Bone marrow (tissue), 2 donors: ENCODE results near the gene CCDC80.
A peak's percentile ranks its signal among the peaks of the same experiment; 100 is the strongest.
"Not testable (repeated sequence)": the region's sequence is repeated elsewhere in the genome, so short reads cannot be mapped to it uniquely, and the experiment has no call there.

ENCODE experiments used
- DNase-seq, 2 donors: peaks; one replicate each; lab custom pipeline; 2025; lab: John Stamatoyannopoulos, UW

CCDC80 gene

DNA sequence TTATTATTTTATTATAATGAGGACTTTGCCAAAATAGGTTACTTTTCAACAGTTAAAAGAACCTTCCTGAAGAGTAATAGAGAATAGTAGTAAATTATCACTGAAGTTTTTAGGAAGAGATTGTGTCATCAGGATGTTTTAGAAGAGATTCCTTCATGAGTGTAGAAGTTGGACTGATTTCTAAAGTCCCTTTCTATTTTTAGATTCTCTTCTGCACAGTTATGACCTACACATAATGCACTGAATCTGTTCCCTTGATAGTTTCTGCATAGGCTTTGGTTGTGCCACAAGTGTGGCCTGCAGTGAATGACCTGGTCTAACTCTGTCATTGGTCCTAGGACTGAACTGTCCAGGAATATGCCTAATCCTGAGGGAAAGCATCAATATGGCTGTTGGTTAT lies 55.2 kb downstream of the CCDC80 start:
- DNase-seq, result no peak

DNA sequence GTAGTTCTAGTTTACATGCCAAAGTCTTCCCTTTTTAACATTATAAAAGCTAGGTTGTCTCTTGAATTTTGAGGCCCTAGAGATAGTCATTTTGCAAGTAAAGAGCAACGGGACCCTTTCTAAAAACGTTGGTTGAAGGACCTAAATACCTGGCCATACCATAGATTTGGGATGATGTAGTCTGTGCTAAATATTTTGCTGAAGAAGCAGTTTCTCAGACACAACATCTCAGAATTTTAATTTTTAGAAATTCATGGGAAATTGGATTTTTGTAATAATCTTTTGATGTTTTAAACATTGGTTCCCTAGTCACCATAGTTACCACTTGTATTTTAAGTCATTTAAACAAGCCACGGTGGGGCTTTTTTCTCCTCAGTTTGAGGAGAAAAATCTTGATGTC lies 57.8 kb downstream of the CCDC80 start:
- DNase-seq, result no peak

DNA sequence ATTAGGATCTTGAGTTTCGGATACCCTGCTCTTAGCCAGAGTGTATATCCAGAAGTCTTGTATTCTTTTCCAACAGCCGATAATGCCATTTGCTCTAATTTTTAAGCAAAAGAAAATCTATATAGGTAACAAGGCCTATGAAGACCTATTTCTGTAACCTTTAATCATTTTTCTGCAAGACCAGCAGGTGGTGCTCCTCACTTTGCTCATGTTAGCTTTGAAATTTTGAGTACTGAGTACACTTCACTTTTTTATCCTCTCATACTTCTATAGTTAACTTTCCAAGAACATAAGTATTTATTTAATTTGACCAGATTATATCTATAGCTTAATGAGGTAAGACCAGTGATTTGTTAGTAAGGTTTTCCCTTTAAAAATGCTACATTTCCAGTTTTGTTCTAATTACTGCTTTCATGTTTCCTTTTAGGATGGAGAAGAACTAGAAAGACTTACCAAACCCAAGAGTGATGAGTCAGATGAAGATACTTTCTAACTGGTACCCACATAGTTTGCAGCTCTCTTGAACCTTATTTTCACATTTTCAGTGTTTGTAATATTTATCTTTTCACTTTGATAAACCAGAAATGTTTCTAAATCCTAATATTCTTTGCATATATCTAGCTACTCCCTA lies 58.6 kb downstream of the CCDC80 start:
- peak in 1 of 2 donors; percentile 46 for DNase-seq

DNA sequence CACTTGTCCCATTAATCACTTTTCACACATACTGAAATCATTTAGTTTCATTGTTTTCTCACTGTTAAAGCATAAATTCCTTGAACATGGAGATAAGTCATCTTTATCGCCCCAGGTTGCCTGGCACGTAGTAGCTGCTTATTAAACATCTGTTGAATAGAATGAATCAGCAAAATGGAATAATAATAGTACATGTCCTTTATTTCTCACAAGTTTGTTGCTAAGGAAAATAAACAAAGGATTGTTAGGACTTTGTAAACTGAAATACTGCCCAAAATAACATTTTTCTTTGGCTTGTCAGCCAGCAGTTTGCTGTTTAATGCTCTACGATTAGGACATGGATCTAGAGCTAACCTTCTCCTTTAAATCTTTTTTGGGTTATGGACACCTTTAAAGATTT lies 61.2 kb downstream of the CCDC80 start:
- DNase-seq, result no peak

DNA sequence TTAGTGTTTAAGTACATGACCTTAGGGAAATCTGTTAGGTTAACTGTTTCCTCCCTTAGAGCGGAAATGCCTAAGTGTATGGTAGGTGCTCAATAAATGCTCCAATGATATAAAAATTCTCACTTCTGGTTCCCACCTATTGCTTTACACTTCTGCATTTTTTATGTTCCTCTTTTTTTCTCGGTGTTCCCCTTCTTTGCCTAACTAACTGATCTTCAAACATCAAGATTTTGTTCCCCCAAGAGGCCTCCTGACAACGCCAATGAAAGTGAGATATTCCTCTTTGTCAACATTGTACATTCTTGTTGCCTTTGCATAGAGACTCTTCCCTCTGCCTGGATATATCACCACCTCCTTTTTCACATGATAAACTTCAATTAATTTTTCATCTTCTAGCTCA lies 61.7 kb downstream of the CCDC80 start:
- DNase-seq, result peak in 1 of 2 donors; percentile 82

DNA sequence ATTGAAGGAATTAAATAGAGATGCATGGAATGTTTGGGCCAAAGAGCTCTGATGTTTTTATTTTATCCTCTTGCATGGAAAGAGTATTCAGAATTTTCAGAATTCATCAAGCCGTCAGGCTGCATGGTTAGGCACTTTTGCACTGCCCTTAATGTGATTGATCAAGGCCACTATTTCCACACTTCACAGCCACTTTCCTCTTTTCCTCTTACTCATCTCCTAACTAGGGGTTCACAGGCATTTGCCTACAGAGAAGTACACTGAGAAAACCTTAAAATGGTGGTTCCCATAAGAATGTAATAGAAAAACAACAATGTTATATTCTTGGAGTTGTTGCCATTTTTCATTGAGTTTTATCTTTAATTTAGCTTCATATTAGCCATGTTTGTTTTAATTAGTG lies 68.2 kb downstream of the CCDC80 start:
- DNase-seq, result no peak

DNA sequence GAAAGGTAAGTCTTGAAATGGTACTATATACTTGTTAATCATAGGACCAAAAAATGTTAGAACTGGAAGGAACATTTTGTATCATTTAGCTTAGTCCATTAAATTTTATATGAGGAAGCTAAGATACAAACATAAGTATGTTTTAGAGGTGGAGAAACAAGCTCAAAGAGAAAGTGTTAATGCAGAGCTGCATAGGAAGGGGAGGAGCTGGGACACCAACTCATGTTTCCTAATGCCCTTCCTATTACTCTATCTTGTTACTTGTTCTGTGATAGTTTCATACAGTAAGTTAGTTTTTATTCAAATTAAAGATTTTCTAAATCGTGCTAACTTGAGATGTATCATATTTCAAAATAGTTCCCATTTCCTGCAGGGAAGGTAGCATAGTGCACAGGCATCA lies 71.7 kb downstream of the CCDC80 start:
- peak in 1 of 2 donors; percentile 36 for DNase-seq

DNA sequence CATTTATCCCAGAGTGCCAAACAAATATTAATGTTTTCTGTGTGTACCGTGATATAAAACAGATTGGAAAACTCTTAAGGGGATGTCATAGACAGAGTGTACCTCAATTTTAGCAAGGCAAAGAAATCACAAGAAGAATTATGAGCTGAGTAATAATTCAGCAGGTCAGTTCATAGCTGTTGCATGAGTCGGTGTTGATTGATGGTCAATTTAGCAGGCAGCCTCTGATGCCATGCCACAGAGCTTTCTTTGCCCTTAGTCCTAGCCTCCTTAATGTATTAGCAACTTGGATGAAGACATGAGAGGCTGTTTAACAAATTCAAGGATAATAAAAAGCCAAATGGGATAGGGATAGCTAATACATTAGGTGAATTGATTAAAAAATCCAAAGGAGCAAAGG lies 72.3 kb downstream of the CCDC80 start:
- no peak for DNase-seq

DNA sequence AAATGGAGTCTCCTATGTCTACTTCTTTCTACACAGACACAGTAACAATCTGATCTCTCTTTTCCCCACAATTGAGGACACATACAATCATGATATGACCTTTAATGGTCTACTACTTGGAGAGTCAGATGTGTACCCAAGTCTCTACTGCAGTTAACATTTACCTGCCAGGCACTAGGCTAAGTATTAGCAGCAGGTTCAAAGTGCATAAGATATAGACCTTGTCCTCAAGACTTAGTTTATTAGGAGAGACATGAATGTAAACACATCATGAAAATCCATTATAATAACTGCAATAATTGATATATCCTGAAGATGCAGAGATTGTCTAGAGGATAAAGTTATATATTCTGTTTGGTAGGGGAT lies 76.0 kb downstream of the CCDC80 start:
- DNase-seq, result no peak

DNA sequence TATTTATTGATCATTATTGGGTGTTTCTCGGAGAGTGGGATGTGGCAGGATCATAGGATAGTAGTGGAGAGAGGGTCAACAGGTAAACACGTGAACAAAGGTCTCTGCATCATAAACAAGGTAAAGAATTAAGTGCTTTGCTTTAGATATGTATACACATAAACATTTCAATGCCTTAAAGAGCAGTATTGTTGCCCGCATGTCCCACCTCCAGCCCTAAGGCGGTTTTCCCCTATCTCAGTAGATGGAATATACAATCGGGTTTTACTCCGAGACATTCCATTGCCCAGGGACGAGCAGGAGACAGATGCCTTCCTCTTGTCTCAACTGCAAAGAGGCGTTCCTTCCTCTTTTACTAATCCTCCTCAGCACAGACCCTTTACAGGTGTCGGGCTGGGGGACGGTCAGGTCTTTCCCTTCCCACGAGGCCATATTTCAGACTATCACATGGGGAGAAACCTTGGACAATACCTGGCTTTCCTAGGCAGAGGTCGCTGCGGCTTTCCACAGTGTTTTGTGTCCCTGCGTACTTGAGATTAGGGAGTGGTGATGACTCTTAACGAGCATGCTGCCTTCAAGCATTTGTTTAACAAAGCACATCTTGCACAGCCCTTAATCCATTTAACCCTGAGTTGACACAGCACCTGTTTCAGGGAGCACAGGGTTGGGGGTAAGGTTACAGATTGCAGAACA lies 76.5 kb downstream of the CCDC80 start:
- DNase-seq, result not testable (repeated sequence)

DNA sequence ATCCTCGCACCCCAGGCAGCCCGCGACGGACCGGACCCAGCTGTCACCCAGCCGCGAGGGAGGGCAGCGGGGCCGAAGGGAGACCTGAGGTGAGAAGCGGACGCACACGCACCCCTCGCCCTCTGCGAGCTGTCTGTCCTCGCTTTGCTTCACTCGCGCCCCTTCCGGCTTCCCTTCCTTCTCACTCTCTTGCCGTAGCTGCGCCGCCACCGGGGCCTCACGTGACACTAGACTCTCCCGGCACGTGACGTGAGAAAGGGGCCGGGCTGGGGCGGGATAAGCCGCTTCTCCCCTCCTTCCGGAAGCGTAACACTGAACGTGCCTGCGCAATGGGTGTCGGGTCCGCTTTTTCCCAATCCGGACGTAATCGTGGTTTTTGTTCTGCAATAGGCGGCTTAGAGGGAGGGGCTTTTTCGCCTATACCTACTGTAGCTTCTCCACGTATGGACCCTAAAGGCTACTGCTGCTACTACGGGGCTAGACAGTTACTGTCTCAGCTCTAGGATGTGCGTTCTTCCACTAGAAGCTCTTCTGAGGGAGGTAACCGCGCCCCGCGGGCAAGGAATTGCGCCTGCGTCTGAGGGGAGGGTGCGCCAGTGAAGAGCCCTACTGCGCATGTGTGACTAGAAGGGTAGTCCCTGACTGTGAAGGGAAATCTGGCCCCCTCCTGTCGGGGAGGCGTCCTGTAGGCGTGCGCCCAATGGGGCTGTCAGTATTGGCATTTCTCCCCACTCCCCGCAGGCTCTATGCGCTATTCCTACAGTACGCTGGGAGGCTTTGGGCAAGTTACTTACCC lies 79.0 kb downstream of the CCDC80 start, which contains the start of the genes ATG3 and SLC35A5:
ATG3 (minus strand) TSS at position 229 of the 796 bp plus-strand sequence. CDS start 434 bp downstream, outside the sequence.
SLC35A5 (plus strand) TSS at position 312 of the 796 bp plus-strand sequence. CDS start 1,359 bp downstream, outside the sequence.
- DNase-seq, result peak; percentile 99 to 100

DNA sequence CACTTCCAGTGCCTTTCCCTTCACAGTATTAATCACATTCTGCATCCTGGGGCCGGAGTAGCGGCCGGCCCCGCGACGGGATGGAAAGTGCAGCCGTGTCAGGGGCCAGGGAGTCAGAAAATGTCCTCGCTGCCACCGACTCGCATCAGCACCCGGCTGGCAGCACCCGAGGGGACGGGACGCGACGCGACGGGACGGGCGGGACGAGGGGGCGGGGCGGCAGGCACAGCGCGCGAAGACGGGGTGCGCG lies 79.5 kb downstream of the CCDC80 start:
- peak in 1 of 2 donors; percentile 97 for DNase-seq

DNA sequence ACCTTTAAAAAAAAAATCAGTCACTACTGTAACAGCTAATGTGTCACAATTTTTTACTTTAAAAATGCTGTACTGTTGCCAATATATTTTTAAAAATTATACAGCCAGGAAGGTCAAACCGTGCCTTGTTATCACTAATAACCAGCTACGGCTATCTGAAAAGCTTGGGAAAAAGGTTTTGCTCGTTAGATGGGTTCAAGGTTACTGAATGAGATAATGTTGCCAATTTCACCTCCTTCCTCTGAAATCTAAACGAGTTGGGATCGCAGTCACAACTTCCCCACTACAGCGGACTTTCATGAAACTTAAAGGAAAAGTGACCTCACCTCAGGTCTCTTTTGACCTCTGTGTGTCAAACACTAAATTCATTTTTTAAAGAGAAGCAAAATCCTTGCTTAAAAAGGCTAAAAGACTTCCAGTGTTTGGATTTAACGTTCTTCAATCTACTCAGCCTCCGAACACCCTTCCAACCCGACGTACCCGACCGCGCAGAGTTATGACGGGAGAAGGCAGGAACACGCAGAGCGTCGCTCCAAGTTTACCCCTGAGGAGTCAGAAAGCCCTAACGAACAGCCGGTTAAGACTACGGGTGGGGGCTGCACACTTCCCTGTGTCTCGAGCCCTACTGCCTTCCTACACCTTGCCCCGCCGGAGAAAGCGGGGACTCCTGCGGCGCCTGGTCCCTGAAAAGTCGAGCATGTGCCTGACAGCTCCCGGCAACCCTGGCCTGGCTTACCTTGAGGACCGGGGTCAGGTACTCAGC lies 80.0 kb downstream of the CCDC80 start:
- DNase-seq, result peak in 1 of 2 donors; percentile 44

DNA sequence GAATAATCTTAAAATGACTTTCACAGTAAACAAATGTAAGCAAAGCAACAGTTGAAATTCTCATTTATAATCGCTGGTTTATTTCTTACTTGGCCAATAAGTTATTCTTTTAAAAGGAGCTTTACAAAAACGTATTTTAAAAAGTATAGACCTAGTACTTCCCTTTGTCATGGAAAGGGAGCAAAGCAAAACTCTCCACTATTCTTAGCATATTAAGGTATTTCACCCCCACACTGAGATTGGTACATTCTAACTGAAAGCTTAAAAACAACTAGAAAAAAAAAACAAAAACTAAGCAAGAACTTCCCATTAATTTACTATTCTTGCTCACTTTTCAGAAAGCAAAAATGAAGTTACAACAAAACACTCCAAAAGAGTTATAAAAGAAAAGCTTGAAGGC lies 80.6 kb downstream of the CCDC80 start:
- DNase-seq, result no peak

DNA sequence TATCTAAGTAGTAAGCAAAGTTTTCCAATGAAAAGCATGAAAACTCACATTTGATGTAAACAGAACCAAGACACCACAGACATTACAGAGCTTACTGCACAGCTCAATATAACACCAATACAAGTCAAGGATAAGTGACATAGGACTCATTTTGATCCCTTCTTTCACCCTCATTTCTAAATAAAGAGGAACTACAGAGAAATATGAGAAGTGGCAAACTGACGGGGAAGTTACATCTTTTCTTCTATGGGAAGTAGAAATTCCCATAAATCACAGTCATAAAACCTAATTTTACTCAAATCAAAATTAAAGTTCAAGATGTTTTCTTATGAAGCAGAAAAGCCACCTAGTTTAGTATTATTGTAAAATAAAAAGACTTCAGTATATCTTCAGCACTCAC lies 83.0 kb downstream of the CCDC80 start:
- DNase-seq, result peak in 1 of 2 donors; percentile 42

DNA sequence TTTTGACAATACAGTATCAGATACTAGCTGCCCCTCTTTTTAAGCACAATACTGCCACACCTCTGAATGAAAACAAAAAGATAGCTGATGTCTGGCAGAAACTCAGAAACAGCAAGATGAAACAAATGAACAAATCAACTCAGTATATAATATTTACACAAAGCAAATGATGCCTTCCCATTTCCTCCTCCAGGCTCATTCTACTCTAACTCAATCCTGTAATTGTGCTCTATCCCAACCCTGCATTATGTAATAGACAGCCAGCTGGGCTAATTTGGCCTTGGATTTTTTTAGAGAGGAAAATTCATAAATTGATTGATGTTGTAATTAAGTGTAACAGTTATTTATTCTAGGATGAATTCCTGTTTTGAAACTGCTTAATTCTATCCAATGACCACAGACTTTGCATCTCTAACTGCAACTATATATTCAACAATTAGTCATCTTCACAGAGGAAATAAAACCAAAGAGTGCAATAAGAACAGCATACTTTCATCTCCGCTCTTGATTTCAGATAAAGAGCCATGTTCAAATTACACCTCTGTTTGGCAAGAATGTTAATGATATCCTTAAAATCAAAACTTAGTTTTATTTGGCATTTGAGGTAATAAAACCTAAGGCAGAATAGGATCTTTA lies 85.3 kb downstream of the CCDC80 start:
- no peak for DNase-seq

DNA sequence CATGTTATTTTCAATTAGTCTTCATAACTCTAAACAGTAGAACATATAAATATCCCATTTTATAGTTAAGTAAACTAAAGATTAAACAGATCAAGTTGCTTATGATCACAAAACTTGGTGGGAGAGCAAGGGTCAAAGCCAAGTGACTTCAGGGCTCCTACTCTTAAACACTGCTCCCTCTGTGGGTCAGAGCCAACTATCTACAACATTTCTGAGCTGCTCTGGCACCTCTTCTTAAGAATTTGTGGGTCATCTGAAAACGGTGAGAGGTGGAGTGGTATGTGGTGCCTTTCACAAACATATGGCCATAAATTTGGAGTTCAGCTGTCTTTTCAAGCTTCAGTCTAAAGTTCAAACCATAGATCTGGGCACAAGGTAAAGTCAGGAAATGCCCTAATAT lies 90.1 kb downstream of the CCDC80 start:
- DNase-seq, result no peak
